NOMO-1 treated with dmso at 0.1 percent for 144 hours (cell line): Measurements from ENCODE around the gene MSANTD3.
A peak's percentile ranks its signal among the peaks of the same experiment; 100 is the strongest.
"Not testable (repeated sequence)": the region's sequence is repeated elsewhere in the genome, so short reads cannot be mapped to it uniquely, and the experiment has no call there.

Source experiments
- DNase-seq: peaks from one replicate; lab custom pipeline; 2025; ENCODE audit not compliant: unreplicated experiment; lab: John Stamatoyannopoulos, UW

MSANTD3 gene

DNA sequence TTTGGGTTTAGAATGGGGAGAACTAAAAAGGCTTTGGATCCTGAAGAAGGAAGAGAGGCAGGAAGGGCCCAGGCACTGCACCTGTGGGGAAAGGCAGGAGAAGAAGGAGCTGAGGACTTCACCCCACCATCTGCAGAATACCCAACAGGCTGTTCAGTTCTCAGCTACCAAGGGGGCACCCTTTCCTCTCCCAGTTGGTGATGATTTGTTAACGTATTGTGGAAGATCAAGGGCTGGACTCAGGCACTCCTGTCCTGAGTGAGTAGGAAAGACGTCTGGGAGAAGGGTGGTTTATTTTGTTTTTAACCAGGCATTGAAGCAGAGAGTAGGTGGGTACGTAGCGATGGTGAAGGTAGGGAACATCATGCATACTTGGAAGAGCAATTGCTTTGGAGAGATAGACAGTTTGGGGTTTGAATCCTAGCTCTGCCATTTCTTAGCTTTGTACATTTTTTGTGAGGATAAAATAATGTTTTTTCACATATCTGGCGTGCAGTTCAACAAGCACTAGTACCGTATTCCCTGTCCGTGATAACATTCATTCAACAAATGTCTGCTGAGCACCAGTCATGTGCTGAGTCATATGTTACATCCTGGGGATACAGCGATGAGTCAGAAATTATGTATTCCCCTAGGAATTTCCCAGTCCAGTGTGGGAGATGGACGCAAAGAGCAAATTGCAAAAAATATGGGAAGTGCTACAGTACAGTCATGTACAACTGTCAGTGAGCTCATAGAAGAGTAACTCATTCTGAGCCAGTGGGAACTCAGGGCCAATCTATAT, 2.1 kb downstream of the MSANTD3 start:
- no peak for DNase-seq

DNA sequence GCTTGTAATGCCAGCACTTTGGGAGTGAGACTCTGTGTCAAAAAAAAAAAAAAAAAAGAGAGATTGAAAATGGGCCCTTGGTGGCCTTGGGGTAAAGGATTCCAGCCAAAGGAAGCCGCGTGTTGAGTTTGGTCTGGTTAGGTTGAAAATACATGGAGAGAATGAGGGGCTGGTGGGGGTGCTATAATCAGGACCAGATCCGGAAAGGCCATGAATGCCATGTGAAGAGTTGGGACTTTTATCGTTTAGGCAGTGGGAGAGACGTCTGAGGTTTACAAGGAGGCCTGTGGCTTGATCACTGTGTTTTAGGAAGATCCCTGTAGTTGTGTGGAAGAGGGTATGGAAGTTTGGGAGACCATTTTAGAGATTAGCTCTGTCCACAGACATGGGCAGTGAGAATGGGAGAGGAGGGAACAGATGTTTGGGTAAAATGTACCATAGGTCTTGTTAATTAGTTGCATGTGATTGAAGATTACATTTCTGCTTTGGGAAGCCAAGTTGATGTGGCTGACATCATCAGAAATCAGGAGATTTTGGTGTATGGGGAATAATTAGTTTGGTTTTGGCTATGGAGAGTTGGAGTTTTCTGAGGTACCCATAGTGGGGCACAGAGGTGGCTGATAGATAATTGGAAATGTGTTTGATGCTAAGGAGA, 3.5 kb downstream of the MSANTD3 start:
- no peak for DNase-seq

DNA sequence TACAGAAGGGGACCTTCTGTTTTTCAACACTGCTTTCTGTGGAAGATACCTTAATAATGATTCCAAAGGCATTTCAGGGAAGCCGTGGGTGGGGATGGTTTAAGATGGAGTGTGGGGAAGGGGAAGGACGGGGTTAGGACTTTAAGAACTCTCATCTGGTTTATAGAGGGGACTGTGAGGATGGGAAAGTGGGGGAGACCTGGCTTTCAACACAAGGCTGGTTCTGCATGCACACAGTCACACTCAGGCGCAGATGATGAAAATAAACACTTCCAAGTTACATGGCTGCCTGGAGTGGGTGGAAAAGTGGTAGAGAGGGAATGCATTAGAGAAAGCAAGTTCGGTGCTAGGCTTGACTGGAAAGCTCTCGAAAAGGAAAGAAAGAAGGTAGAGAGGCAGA, 4.9 kb downstream of the MSANTD3 start:
- DNase-seq, result no peak

DNA sequence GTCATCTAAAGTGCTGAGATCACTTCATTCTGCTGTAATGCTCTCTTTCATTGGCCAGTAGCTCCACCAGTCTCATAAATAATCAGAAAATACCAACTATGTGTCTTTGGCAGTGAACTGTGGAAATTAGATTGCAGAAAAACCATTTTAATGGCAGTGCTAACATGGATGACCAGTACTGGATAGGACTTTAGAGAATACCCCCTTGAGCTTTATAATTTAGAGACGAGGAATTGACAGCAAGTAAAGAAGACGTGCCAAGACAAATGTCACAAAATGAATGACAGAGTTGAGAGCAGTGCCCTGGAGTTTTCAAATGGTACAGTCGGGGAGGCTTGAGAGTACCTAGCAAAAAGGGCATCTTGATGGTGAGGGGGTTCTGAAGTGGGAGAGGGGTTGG, 5.8 kb downstream of the MSANTD3 start:
- no peak for DNase-seq

DNA sequence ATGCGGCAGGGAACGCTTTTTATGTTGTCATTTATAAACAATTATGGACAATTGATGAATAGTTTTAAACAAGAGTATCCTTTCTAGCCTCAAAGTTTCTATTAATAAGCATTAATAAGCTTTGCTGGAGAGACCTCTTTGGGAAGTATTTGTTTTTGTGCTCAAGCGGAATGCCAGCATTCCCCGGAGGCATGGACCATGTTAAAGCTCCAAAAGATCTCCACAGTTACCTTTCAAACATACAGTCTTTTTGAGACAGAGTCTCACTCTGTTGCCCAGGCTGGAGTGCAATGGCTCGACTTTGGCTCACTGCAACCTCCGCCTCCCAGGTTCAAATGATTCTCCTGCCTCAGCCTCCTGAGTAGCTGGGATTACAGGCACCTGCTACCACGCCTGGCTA, 9.6 kb downstream of the MSANTD3 start:
- DNase-seq, result no peak

DNA sequence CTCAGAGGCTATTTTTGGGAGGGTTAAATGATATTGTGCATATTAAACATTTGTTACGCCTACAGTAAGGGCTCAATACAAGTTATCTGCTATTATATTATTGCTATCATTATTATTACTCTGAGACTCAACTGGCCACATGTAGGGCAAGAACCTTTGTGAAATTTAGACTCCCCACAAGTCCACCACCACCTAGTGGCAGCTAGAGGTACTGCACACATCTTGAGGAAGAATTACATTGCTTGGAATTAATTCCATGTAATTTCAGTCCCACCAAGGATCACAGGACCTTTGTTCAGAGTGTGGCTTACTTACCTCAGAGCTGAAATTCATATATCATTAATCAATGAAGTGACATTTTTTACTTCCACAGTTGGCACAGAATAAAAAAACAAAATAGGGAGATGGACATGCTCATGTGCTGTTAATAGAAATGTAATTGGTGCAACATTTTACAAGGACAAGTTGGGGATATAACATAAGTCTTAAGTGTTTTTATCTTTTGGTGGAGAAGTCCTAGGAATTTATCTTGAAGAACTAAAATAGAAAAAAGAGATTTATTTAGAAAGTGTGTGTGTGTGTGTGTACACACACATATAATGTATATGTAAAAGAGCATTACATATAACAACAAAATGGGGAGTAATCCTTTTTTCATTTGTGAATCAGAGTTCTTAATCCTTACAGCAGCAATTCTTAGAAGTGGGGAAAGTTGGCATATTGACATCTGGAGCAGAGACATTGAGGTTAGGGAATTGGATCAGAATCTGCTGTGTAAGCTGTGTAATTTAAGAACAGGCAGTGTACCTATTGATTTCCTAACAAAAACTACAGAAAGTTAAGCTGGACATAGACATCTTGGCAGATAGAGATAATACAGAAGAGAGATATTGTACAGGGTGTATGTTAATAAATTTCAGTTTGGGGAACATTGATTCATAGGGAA, 11.2 kb downstream of the MSANTD3 start:
- DNase-seq, result peak; percentile 14

DNA sequence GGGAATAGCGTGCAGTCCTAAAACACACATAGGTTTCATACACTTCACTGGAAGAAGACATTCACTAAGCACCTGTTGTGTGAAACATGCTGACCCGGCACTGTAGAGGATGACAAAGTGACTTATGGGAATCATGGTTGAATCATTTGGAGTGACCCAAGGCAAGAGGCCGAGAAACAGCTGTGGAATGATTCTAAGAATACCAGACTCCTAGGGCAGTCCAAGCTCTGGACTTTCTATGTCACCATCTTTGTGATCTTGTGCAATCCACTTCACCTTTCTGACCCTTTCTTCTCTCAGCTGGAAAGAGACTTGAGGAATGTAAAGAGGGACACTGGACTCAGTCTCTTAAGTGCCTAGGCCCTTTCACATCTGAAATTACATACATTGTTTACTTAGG, 13.1 kb downstream of the MSANTD3 start:
- DNase-seq, result no peak

DNA sequence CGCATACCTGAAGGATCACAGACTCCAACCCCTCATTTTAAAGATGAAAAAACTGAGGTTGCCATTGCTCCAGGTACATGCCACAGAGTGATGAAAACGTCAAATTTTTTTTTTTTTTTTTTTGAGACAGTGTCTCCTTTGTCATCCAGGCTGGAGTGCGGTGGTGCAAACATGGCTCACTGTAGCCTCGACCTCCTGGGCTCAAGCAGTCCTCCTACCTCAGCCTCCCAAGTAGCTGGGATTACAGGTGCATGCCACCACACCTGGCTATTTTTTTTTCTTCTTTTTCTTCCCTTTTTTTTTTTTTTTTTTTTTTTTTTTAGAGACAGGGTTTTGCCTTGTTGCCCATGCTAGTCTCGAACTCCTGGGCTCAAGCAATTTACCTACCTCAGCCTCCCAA, 13.5 kb downstream of the MSANTD3 start:
- not testable (repeated sequence) for DNase-seq

DNA sequence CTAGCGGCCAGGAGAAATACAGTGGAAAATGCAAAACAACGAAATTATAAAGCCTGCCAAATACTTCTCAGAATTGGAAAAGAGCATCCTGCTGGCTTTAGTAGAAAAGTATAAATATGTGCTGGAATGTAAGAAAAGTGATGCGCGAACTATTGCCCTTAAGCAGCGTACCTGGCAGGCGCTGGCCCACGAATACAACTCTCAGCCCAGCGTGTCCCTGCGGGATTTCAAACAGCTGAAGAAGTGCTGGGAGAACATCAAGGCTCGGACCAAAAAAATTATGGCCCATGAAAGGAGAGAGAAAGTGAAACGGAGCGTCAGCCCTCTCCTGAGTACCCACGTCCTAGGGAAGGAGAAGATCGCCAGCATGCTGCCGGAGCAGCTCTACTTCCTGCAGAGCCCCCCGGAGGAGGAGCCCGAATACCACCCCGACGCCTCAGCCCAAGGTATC, 15.0 kb downstream of the MSANTD3 start:
- no peak for DNase-seq

DNA sequence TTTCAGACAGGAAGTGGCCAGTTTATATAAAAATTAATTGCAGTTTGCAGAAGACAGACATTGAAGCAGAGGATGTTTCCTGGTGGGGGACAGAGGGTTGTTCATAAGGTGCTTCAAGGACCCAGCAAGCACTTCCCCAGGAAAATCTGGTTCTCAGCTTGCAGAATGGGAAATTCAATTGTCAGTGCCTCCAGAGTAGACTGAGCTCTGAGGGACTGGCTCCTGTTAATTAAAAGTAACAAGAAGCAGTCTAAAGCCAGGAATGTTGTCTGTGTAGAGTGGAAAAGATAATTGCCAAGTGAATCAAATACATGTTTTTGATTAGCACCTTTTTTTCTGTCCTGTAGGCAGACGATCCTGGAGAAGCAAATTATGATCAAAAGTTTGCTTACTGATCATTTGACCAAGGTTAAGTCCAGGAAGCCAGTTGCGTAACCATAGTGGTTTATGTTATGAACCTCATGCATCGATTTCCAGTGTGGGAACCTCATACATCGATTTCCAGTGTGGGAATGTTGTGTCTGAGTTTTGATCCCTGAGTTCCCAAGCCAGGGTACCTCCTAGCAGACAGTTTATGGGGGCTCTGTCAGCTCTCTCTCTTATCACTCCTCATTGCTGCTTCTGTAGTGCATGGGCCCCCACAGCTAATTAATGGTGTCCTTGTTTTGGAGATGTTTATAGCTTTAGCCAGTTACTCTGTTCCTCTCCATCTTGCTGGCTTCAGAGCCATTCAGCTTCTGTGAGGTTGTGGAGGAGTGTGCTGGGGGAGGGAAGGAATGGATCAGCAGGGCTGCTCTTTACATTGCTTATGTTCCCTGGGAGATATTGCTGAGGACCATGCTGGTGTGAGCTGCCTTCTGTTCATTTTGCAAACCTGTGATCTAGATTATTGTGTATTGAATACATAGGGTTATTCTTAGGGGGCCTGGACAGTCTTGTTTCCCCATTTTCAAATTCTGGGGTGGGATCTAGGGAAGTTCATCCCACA, 17.1 kb downstream of the MSANTD3 start:
- no peak for DNase-seq

DNA sequence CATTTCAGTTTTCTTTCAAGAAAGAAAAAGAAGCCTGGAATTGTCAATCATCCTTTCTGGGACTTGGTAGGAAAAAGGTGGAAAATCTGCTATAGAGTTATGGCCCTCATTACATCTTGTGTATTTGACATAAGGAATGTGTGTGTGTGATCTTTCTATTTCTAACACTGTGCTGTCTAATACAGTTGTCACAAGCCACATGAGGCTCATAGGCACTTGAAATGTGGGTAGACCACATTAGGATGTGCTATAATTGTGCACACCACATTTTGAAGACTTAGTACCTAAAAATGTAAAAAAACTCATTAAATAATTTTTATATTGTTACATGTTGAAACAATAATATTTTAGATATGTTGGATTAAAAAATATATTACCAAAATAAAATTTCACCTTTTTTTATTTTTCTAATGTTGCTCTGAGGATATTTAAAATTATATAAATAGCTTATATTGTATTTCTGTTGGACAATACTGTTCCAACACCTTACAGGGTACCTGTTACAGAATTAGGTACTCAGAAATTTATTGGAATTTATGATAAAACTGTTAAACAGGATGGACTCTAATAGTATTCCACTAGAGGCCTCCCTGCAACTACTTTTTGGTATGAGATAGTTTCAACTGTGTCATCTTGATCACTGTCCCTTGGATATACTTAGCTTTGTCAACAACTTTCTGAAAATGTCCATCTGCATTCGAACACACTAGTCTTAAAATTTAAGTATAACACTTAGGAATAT, 18.4 kb downstream of the MSANTD3 start:
- DNase-seq, result no peak

DNA sequence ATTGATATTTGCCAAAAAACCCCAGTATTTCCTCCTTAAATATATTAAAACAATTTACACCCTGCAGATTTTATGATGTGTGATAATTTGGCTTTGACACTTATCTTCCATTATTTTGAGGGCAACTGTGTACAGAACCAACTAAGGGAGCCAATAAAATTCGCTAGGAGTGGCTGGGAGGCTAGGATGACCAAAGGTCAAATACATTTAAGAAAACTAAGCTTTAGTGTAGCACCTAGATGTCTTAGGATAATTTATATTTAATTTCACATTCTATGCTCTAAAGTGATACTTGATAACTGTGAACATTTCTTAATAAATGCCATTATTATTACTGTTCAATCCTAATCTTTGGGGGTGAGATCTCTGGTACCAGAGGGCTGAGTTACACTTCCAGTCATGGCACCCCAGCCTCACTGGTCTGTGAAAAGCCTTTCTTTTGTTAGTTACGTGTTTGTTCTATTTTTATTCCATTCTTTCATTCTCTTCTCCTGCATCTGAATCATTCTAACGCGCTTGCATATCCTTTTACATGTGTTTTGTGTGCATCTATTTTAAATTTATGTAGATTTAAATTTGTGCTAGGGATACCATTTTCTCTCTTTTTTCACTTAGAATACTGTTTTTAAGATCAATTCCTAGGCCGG, 19.1 kb downstream of the MSANTD3 start:
- DNase-seq, result no peak

DNA sequence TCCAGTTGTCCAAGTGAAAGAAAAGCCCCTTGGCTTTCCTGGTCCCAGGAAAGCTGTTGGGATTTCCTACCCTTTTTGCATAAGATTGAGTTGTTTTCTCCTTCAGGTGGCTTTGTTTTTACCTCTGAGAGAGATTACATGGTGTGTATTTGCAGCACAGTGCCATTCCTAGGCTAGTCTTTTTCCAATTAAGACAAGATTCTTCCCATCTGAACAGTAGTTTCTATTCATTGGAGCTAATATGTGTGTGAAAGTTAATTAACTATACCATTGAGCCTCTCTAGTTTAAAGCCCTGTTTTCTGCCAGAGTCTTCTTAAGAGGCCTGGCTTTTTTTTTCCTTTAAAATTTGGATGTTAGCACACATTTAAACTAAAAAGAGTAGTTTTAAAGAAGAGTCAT, 20.1 kb downstream of the MSANTD3 start:
- no peak for DNase-seq

DNA sequence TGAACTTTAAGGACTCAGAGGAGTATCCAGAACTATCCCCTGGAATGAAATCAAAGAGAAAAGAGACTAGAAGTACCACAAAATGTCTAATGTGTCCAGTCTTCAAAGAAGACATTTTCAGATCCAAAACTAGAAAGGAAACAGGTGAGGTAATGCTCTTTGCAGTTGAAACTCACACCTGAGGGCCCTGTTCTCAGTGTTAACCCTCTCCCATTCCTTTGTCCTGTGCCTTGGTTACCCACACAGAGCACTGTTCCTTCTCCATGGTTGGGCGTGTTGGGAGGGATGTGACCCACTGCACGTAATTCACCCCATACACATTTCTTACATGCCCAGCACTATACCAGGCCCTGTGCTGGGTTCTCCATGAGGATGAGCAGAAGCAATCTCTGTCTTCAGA, 21.3 kb downstream of the MSANTD3 start:
- DNase-seq, result no peak

DNA sequence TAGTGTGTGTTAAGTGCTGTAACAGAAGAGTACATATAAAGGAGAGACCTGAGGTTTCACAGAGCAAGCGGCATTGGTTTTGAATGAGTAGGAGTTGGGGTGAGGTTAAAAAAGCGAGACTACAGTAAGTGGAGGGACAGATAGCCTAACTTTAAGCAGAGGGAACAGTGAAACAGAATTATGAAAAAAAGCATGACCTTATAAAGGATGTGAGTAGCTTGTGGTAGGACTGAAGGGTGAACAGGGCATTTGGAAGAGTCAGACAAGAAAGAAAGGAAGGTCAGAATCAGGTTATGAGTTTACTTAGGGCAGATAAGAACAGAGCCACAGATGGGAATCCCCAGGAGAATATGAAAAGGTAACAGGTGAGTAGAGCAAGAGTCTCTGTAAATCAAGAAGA, 22.5 kb downstream of the MSANTD3 start:
- DNase-seq, result no peak

DNA sequence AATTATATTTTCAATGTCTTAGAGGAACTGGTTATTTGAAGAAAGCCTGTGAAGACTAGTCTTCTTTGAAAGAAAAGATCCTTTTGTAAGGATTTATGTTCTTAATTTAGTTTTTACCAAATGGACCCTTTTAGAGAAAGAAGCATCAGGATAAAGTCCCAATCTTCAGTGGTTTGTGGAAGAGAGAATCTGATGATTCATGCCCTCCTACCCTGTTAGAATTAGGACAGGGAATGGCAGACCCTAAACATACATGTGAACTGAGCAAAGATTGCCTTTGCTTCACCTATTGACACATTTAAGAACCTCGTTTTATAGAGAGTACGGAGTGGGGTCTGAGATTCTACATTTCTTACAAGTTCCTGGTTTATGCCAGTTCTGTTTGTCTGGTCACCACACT, 26.0 kb downstream of the MSANTD3 start:
- no peak for DNase-seq

DNA sequence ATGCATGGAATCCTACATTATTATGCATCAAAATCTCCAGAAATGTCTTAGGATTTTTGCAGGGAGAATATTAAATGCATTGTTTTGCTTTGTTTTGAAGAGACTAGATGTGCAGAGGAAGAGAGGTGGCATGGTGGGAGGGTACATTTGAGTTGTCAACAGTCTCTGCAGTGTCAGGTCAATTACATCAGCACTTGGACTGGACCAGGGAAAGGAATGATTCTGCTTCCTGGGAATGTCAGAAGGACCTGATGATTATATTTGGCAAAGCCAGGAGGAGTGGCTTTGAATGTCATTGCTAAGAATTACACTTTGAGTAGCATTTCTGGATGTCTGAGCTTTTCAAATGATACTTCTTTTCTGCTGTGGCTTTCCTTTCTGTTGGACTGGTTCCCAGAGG, 28.5 kb downstream of the MSANTD3 start:
- DNase-seq, result no peak

DNA sequence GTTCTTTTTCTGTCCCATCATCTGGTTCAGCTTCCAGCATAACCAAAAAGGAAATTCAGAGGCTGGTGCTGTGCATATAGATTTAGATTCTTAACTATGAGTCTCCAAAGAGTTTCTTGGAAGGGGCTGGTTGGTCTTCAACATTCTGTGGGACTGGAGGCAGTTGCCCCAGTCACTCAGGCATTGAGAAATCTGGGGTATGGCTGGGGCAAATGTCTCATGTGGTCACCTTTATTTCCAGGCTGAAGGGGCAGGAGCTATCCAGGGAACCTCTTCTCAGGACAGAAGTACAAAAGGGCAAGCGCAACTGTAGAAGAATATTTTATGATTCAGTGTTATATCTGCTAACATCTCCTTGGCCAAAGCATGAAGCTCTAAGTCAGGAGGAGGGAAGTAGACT, 30.6 kb downstream of the MSANTD3 start:
- DNase-seq, result no peak

DNA sequence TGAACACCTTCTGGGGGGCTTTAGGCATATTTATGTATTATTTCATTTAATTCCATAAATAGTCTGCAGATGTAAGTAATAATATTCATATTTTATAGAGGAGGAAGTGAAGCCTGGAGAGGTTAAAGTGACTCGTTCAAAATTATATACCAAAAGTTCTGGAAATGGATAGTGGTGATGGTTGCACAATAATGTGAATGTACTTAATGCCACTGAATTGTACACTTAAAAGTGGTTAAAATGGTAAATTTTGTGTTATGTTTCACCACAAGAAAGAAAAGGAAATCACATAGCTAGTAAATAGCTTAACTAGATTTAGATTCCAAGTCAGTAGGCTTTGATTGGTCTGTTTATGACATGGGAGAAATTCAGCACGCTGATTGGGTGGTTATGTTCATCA, 33.0 kb downstream of the MSANTD3 start:
- DNase-seq, result no peak
